SU-DHL-6 (cell line): ENCODE data around the gene GDPD2.

Source experiments
- H2AFZ ChIP-seq: fragments of 200-600 bp; sonication (generic); 2 replicates; pipeline ENCODE4 v1.6.1; 2014; ENCODE audit warnings: low read depth, mild to moderate bottlenecking, moderate library complexity, mixed read lengths, antibody characterized with exemption, low read length; ENCODE audit not compliant: severe bottlenecking
- H3F3A ChIP-seq: fragments of 200-600 bp; shearing (Covaris generic); 2 replicates; pipeline ENCODE4 v1.6.0; 2016; ENCODE audit warnings: antibody characterized with exemption, mild to moderate bottlenecking; ENCODE audit not compliant: insufficient read depth
- H3K27ac ChIP-seq: fragments of 200-600 bp; sonication (generic); 2 replicates; pipeline ENCODE4 v1.5.1; 2016; ENCODE audit warnings: low read depth, mild to moderate bottlenecking, low read length, moderate library complexity, mixed read lengths
- H3K27me3 ChIP-seq: fragments of 200-600 bp; sonication (generic), shearing (Covaris generic); 2 replicates; pipeline ENCODE4 v1.6.0; 2014; ENCODE audit warnings: mild to moderate bottlenecking, low read length
- H3K36me3 ChIP-seq: fragments of 200-600 bp; sonication (generic); 2 replicates; pipeline ENCODE4 v1.6.1; 2014; ENCODE audit warnings: mild to moderate bottlenecking, low read length, mixed read lengths
- H3K4me2 ChIP-seq: fragments of 300-600, 200-600 bp; shearing (Covaris generic), sonication (generic); 2 replicates; pipeline ENCODE4 v1.6.0; 2014; ENCODE audit warnings: low read length, low read depth, mild to moderate bottlenecking; ENCODE audit not compliant: poor library complexity, severe bottlenecking
- H3K4me3 ChIP-seq: fragments of 200-600 bp; sonication (generic); 2 replicates; pipeline ENCODE4 v1.5.1; 2014; ENCODE audit warnings: antibody characterized with exemption, low read length, mild to moderate bottlenecking, mixed read lengths; ENCODE audit not compliant: insufficient read depth, poor library complexity, severe bottlenecking
- H3K79me2 ChIP-seq: fragments of 200-600 bp; sonication (generic); 2 replicates; pipeline ENCODE4 v1.6.1; 2014; ENCODE audit warnings: mild to moderate bottlenecking, low read length, moderate library complexity; ENCODE audit not compliant: insufficient read depth
- H3K9ac ChIP-seq: fragments of 200-600 bp; sonication (generic); 2 replicates; pipeline ENCODE4 v1.7.0; 2014; ENCODE audit warnings: mild to moderate bottlenecking, low read length
- H3K9me2 ChIP-seq: fragments of 200-600 bp; sonication (generic); replicated peaks from 2 replicates; pipeline ENCODE4 v1.6.1; 2014; ENCODE audit warnings: low read length; ENCODE audit not compliant: insufficient read depth
- H3K9me3 ChIP-seq: fragments of 200-600 bp; sonication (generic); 2 replicates; pipeline ENCODE4 v1.6.1; 2014; ENCODE audit warnings: low read length, mixed read lengths; ENCODE audit not compliant: insufficient read depth
- H4K20me1 ChIP-seq: fragments of 200-600 bp; sonication (generic); 2 replicates; pipeline ENCODE4 v1.6.1; 2014; ENCODE audit warnings: low read depth, mild to moderate bottlenecking, antibody characterized with exemption, low read length, moderate library complexity, mixed read lengths
- CTCF ChIP-seq: fragments of 200-600 bp; sonication (generic); IDR thresholded peaks from one replicate; pipeline ENCODE4 v1.5.1; 2017; ENCODE audit warnings: antibody characterized with exemption, mild to moderate bottlenecking, low read length, moderate library complexity; ENCODE audit not compliant: insufficient read depth, poor library complexity, severe bottlenecking
- EZH2phosphoT487 ChIP-seq: fragments of 200-600 bp; sonication (generic), shearing (Covaris generic); conservative IDR thresholded peaks from 2 replicates; pipeline ENCODE4 v1.6.1; 2018; ENCODE audit warnings: mild to moderate bottlenecking, antibody characterized with exemption, low read length, moderate library complexity, mixed read lengths

Gene GDPD2

GRCh38 chrX:70426286-70427278, 3.5 kb downstream of the GDPD2 start:
- no peak overlapping the region for H3K27ac ChIP-seq
- TF ChIP-seq CTCF = no peak
- no peak for TF ChIP-seq EZH2phosphoT487
- H4K20me1 ChIP-seq = no peaks in the 10 kb centered on the region
- H3K79me2 ChIP-seq = no peaks in the 10 kb centered on the region
- no peaks in the 10 kb centered on the region for H3K36me3 ChIP-seq
- H3K4me3 ChIP-seq = no peak overlapping the region
- no peaks in the 10 kb centered on the region for H3K9me3 ChIP-seq
- H3F3A ChIP-seq = no peaks in the 10 kb centered on the region
- H2AFZ ChIP-seq = no peak overlapping the region
- no peaks in the 10 kb centered on the region for H3K9me2 ChIP-seq
- no peak overlapping the region for H3K9ac ChIP-seq
- no peaks in the 10 kb centered on the region for H3K27me3 ChIP-seq
- H3K4me2 ChIP-seq = no peak overlapping the region

- no peak overlapping the region for H3K4me2 ChIP-seq
- no peaks in the 10 kb centered on the region for H3K9me3 ChIP-seq
- no peaks in the 10 kb centered on the region for H3K36me3 ChIP-seq
- H4K20me1 ChIP-seq = no peaks in the 10 kb centered on the region
- H2AFZ ChIP-seq = no peak overlapping the region
- TF ChIP-seq EZH2phosphoT487 (no peak), CTCF (no peak)
- no peaks in the 10 kb centered on the region for H3K79me2 ChIP-seq
- H3F3A ChIP-seq = no peaks in the 10 kb centered on the region
- H3K9ac ChIP-seq = no peak overlapping the region
- H3K9me2 ChIP-seq = no peaks in the 10 kb centered on the region
- H3K27me3 ChIP-seq = no peaks in the 10 kb centered on the region
- no peak overlapping the region for H3K27ac ChIP-seq
- no peak overlapping the region for H3K4me3 ChIP-seq
These were observed 4.3 kb downstream of the GDPD2 start for GRCh38 chrX:70427365-70427764.

GRCh38 chrX:70429759-70430158, 6.6 kb downstream of the GDPD2 start:
- TF ChIP-seq CTCF (no peak), EZH2phosphoT487 (no peak)
- Histone ChIP-seq H3K79me2 (no peaks in the 10 kb centered on the region), H3K4me3 (no peak overlapping the region), H2AFZ (no peak overlapping the region), H4K20me1 (no peaks in the 10 kb centered on the region), H3K9me3 (no peaks in the 10 kb centered on the region), H3K9ac (no peak overlapping the region), H3F3A (0 out of 2 replicates have a peak, but pooled peaks cover 1% of the 10 kb centered on the region), H3K4me2 (no peak overlapping the region), H3K9me2 (no peaks in the 10 kb centered on the region), H3K27me3 (no peaks in the 10 kb centered on the region), H3K27ac (no peak overlapping the region), H3K36me3 (no peaks in the 10 kb centered on the region)
